ENCODE measurements around the gene IL12RB1.

GRCh38 chr19:18112989-18113478 lies 26.3 kb upstream of the IL12RB1 start:
- TF ChIP-seq POLR2A (IDR thresholded peaks at IDR 0.05): no peak
- peak; percentile 78 to 91 (median 88) for TF ChIP-seq CTCF (IDR thresholded peaks at IDR 0.05)
